Chondrocyte (in vitro differentiated cells): ENCODE data around the gene SV2C. TPM values are rescaled to one million over a fixed set of nuclear protein-coding genes. Genes with fewer than 3 reads are reported as not detected.

ENCODE experiments used
- DNase-seq: peaks from one replicate; pipeline ENCODE4 v3.0.0; 2021; ENCODE audit warnings: mixed read lengths, low spot score
- H3K27ac Mint-ChIP-seq: one replicate; pipeline ENCODE4 v1.8.0; 2021; ENCODE audit warnings: mild to moderate bottlenecking, moderate library complexity, mixed read lengths; ENCODE audit not compliant: unreplicated experiment
- H3K27me3 Mint-ChIP-seq: 2 replicates; pipeline ENCODE4 v1.8.0; 2021; ENCODE audit warnings: low read depth, mixed read lengths
- H3K36me3 Mint-ChIP-seq: 2 replicates; pipeline ENCODE4 v1.8.0; 2021; ENCODE audit warnings: low read depth, mixed read lengths
- H3K4me1 Mint-ChIP-seq: 2 replicates; pipeline ENCODE4 v1.8.0; 2021; ENCODE audit warnings: low read depth, mild to moderate bottlenecking, mixed read lengths
- H3K4me3 Mint-ChIP-seq: one replicate; pipeline ENCODE4 v1.8.0; 2021; ENCODE audit warnings: mild to moderate bottlenecking, moderate library complexity, mixed read lengths; ENCODE audit not compliant: unreplicated experiment
- H3K9me3 Mint-ChIP-seq: 2 replicates; pipeline ENCODE4 v1.8.0; 2021; ENCODE audit warnings: low read depth, mixed read lengths
- total RNA-seq: library from RNA; stranded (reverse); gene quantifications from 3 replicates; pipeline ENCODE4 v1.2.1, GENCODE V29; 2021
- TF ChIP-seq, protein P1 (sequence below): fragments of 200-600 bp; sonication (generic); IDR thresholded peaks from 2 replicates; pipeline ENCODE4 v1.5.0; 2021; ENCODE audit warnings: antibody characterized with exemption, mild to moderate bottlenecking, moderate library complexity

Gene SV2C
- total RNA-seq, 1 donor from 2014 or later, result 0.02 TPM

DNA sequence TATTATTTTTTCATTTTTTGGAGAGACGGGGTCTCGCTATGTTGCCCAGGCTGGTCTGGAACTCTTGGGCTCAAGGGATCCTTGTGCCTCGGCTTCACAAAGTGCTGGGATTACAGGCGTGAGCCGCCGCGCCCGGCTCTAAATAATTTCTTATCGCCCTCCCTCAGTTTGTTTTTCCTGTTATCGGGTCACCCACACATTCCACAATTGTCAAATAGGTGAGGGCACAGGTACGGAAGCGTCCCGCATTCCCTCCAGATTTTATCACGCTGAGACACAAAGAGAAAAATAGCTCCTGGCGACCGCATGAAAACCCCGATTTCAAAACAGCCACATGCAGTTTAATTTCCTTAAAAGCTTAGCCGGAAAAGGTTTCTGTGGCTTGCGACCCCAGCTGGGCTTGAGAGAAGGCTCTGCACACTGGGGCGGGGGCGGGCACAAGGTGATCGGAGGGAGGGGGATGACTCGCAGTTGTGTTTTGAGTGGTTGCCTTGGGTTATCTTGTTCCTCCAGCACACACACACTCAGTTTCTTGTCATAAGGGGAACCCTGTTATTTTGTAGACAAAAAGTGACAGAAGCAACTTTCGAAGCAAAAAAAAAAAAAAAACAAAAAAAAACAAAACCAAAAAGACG, 319.2 kb downstream of the SV2C start:
- no peaks in the 10 kb centered on the region for H3K36me3 Mint-ChIP-seq
- TF ChIP-seq, protein P1, sequence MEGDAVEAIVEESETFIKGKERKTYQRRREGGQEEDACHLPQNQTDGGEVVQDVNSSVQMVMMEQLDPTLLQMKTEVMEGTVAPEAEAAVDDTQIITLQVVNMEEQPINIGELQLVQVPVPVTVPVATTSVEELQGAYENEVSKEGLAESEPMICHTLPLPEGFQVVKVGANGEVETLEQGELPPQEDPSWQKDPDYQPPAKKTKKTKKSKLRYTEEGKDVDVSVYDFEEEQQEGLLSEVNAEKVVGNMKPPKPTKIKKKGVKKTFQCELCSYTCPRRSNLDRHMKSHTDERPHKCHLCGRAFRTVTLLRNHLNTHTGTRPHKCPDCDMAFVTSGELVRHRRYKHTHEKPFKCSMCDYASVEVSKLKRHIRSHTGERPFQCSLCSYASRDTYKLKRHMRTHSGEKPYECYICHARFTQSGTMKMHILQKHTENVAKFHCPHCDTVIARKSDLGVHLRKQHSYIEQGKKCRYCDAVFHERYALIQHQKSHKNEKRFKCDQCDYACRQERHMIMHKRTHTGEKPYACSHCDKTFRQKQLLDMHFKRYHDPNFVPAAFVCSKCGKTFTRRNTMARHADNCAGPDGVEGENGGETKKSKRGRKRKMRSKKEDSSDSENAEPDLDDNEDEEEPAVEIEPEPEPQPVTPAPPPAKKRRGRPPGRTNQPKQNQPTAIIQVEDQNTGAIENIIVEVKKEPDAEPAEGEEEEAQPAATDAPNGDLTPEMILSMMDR, result no peak
- peak overlapping the region; percentile 92 for H3K4me3 Mint-ChIP-seq
- peaks cover 2% of the 10 kb centered on the region for H3K27me3 Mint-ChIP-seq
- no peak for DNase-seq
- peaks cover 10% of the 10 kb centered on the region for H3K4me1 Mint-ChIP-seq
- H3K27ac Mint-ChIP-seq, result peak overlapping the region; percentile 59
- no peaks in the 10 kb centered on the region for H3K9me3 Mint-ChIP-seq

DNA sequence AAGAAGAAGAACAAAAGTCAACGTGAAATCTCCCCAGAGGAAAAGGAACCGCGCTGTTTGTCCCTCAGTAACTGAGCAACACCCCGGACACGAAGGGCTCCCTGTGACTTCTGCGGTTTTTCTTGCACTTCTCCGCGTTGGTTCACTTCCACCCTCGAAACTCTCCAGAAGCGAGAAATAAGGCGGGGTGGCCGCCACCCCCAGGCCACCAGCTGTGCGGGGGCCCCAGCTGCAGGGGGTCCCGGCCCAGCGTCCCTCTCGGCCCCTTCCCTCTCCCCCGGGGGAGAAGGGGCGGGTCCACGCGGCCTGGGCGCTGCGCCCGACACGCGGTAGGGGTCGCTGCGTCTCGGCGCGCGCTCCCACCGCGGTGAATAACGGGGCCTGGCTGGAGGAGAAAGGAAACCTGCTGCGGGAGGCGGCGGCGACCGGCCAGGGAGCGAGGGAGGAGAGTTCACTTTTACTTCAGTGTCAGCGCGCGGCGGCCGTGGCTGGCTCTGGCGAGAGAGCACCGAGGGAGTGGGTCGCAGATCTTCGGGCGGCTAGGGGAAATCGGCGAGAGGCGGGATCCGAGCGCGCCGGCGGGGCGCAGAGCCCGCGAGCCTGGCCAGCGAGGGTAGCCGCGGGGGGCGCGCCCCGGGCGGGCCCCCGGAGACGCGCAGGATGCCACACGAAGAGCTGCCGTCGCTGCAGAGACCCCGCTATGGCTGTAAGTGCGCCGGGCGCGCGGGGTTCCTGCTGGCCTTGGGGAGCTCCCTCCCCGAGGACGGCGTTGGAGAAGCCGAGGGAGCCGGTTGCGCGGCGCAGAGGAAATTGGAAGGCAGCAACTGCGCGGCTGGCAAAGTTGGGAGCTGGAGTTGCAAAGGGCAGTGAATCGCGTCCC, 319.9 kb downstream of the SV2C start, which contains the start of gene IQGAP2:
Gene IQGAP2, plus strand, starts transcription at position 400 of the 880 bp plus-strand sequence. Its CDS starts 261 bp downstream, at position 661.
- Mint-ChIP-seq H3K4me3 (peak within 1 kb of the TSS; percentile 92), H3K36me3 (no peaks in the 10 kb centered on the region), H3K27ac (peak within 1 kb of the TSS; percentile 59), H3K4me1 (peaks cover 10% of the 10 kb centered on the region), H3K9me3 (no peaks in the 10 kb centered on the region), H3K27me3 (peaks cover 2% of the 10 kb centered on the region)
- DNase-seq, result no peak
- TF ChIP-seq, protein P1, result peak; percentile 85
